GM12892 (cell line): Measurements from ENCODE around the gene CNPY1.

Experiments used
- DNase-seq: peaks from one replicate; pipeline ENCODE4 v3.0.0; 2011; ENCODE audit not compliant: insufficient read length
- FAIRE-seq: peaks from 2 replicates; lab custom pipeline; 2011; peaks lifted over from hg19 to GRCh38; lab: Jason Lieb, UNC
- POLR2A ChIP-seq: IDR thresholded peaks from 2 replicates; pipeline ENCODE4 v1.6.1; 2011; ENCODE audit warnings: low read depth, low read length, control low read depth
- POLR2AphosphoS5 ChIP-seq: IDR thresholded peaks from 2 replicates; pipeline ENCODE4 v1.6.1; 2011; ENCODE audit warnings: low read depth, low read length, control low read depth
- TAF1 ChIP-seq: IDR thresholded peaks from 2 replicates; pipeline ENCODE4 v1.6.1; 2011; ENCODE audit warnings: low read depth, mild to moderate bottlenecking, control low read depth, low read length, borderline replicate concordance

Gene CNPY1

DNA sequence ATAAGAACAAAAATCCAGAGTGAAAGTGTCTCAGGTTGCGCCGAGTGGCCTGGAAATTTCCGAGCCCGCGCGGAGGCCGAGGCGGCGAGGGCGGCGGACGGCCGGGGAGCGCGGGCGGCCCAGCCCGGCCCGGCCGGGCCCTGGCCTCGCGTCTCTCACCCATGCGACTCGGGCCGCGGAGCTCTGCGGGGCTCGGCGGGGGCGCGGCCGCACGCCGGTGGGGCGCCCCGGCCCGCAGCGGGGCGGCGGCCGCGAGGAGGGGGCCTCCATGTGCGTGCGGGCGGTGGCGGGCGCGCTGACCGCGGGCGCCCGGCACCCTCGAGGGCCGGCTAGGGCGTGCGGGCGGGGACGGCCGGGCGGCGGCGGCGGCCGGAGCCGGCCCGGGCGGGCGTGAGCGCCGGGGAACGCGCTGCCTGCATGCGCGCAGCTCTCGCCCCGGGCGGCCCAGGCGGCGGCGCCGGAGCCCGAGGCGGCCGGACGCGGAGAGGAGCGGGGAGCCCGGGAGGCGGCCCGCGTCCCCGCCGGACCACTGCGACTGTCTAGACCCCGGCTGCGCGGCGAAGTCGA, 88.7 kb downstream of the CNPY1 start:
- FAIRE-seq = no peak
- no peak for DNase-seq
- no peak for TF ChIP-seq TAF1
- TF ChIP-seq POLR2A = no peak
- TF ChIP-seq POLR2AphosphoS5 = no peak

DNA sequence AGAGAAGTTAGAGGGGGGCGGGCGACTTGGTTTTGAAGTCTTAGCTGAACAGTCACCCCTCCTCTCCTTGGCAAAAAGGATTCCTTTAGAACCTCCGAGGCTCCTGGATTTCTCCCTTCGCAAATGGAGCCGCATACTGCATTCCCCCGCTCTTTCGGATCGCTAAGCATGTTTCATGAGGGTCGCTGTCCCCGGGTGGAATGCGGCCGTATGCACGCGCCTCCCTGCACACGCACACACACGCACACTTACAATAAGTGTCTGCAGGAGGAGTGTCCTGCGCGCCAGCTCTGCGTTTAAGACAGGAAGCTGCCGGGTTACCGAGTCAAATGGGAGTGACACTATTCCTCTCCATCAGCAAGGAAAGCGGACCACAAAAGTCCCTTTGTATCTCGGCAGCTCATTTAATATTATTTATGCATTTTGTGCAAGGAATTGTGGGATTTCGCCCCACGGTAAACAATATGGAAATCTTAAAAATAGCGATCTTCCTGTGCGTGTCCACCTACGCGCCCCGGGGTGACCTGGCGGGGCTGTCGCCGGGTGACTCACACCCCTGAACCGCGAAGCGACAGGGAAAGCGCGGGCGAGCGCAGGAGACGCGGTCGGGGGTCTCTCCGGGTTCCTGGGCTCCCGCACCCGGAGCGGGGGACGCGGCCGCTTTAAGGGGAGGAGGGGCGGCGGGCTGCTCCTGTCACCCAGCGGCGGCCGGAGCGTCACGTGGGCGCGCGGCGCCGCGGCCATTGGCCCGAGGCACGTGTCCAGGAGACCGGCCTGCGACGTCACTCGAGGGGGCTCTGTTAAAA, 89.4 kb downstream of the CNPY1 start:
- DNase-seq (no peak), FAIRE-seq (no peak)
- TF ChIP-seq POLR2A (no peak), POLR2AphosphoS5 (no peak), TAF1 (no peak)

DNA sequence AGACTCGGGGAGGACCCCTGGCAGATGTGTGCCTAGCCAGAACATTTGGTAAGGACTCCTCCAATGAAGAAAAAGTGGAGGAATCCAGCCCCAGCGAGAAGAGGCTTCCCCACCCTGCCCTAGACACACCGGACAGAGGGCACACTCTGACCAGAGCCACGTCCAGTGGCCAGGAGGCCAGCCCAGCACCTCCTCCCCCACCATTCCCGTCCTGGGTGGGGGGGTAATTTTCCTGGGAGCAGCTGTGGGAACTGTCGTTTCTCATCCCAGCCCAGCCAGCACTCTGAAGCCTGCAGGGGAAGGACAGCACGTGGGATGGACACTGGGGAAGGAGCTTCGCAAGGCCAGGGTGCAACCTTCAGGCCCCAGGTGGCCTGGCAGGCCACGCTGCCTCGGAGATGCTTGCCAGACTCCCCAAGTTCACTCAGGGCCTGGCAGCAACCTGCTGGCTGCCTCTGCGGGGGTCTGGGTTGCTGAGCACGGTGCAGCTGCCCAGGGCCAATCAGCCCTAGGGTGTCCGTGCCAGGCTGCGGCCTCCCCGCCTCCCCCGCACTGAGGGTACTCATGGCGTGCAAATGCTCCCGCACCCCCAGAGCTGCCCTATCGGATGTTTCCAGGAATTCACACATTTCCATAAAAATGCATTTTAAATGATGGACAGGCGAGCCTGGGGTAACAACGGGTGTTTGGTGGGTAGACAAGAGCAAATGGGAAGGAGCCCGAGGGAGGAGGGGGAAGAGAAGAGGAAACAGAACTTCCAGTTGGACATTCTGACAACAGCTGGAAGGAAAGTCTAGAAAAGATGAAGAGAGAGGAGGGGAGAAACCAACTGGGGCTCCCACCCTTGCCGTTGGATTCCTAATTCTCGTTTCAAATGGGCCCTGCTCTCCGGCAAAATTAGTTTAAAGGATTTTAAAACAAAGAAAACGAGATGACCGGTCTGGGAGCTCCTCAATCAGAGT, 90.3 kb downstream of the CNPY1 start:
- no peak for TF ChIP-seq POLR2A
- TF ChIP-seq POLR2AphosphoS5 = no peak
- TF ChIP-seq TAF1 = no peak
- DNase-seq (no peak), FAIRE-seq (no peak)

DNA sequence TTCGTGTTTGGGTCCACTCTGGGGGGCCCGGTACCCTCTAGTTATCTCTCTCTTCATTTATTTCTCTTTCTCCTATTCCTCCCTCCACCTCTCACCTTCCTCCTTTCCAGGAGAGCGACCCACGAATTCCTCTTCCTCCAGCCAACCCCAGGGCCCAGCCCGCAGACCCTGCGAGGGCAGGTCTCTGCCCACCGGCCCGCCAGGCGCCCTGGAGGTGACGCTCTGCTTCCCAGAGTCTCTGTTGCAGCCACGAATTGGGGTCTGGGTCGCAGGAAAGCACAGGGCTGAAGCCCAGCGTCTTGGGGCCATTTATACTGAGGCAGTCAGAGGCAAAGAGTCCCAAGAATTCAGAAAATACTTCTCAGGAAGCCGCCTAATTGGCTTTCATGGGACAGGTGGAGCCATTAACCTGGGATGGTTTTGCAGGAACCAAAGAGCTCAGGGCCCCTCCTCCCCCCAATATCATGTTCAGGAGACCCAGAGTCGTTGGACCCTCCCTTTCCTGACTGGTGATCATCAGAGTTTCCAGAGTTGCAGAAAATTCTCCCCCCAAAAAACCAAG, 91.1 kb downstream of the CNPY1 start:
- TF ChIP-seq POLR2A (no peak), TAF1 (no peak)
- FAIRE-seq (no peak), DNase-seq (no peak)

DNA sequence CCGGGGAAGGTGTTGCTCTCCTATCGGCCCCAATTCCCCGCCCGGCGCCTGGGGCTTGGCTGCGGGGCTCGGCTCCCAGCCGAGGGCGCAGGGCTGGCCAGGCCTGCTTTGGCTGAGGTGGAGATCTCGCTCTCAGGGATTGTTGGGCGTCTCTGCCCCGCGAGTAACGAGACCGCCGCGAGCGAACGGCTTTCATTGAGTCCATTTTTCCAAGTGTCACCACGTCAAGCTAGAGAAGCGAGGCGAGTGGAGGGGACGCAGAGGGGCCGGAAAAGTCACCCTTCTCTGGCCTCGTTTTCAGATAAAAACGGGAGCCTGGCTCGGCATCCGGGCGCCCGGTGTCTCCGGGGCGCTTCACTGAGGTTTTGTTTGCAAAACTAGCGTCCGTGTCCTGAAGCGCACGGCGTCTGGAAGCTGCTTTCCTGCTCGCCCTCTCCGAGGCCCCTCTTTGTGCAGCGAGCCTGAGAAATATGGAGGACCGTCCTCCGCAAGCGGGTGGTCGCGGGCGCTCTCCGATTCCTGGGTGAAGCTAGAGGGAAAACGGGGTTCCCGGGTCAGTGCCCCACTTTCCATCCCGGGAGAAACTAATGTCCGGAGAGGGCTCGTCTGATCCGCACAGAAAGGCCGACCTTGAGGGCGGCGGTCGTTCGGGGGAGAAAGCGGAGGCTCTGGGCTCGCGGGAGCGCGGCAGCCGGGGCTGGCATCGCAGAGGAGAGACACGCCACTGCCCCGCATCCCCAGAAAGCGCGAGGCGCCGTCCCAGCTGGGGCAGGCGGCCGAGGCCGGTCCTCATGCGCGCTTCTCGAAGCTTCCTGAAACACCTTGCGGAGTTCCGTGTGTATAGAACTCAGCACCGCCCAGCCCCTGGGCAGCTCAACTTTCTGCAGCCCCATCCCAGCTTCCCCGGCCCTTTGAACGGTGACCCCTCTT, 91.9 kb downstream of the CNPY1 start:
- DNase-seq (no peak), FAIRE-seq (no peak)
- no peak for TF ChIP-seq TAF1
- TF ChIP-seq POLR2A = no peak
- TF ChIP-seq POLR2AphosphoS5 = no peak

DNA sequence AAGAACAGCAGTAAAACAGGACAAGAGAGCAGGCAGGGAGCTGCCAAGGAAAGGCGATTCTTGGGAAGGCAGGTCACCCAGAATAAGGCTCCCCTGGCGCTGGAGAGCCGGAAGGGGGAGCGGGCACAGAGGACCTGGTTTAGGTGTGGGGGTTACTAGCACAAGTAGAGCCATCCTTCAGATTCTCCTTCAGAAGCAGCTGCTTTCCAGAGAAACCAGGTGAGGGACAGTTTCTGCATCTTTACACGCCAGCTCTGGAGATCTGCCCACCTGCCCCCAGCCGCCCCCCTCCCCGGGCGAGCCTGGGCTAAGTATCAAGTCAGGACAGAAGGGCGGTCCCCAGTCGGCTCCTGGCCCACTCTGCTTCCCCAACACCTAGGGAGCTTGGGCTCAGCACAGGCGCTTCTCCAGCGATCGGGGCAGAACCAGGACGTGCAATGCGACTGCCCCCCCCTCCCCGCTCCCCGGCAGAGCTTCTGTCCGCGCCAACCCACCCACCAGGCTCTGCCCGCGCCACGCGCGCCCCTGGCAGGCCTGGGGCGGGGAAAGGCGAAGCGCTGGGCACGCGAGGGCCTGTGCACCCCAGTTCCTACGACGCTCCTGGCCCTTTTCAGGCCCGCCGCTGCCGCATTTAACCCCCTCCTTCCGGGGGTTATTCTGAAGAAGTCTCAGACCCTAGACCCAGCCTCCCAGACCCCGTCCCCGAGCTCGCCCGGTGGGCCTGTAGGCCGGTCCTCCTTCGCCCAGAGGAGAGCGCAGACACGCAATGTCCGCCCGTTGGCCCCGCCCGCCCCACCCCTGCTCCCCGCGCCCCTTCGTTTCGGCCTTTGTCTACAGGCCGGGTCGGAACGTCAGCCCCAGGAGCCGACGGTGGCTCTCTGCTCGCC, 92.8 kb downstream of the CNPY1 start:
- FAIRE-seq = no peak
- DNase-seq = no peak
- no peak for TF ChIP-seq POLR2AphosphoS5
- TF ChIP-seq POLR2A = no peak
- no peak for TF ChIP-seq TAF1

DNA sequence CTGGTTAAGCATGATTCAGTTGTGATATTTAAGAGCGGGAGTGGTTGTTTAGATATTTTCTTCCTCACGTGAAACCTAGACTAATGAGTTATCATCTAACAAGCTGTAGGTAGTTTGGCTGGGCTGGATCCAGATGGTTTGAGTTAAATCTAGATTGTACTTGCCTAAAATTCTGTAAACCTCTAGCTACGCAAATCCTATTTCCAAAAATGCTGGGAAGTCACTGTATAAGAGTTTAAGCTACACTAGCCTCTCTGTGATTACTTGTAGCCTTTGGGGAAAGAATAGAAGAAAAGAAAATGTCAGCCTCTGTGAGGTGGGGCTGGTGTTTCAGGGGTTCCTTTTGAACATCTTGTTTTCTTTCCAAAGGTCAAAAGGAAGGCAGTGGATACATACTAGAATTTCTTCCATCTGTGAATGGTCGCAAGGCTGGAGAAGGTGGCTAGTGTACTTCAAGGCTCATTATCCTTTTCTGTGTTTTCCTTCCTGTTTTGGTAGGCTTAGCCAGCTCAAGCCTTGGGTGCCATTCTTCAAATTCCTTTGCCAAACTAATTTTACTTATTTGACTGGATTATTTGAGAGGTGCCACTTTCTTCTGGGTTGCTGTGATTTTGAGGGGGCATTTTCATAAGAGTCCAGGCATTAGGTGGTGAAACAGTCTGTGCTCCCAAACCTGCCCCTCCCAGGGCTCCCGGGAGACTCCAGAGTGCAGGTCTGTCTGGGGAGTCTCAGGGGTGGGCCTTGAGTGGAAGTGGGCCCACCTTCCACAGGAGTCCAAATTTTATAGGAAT, 93.7 kb downstream of the CNPY1 start:
- no peak for DNase-seq

DNA sequence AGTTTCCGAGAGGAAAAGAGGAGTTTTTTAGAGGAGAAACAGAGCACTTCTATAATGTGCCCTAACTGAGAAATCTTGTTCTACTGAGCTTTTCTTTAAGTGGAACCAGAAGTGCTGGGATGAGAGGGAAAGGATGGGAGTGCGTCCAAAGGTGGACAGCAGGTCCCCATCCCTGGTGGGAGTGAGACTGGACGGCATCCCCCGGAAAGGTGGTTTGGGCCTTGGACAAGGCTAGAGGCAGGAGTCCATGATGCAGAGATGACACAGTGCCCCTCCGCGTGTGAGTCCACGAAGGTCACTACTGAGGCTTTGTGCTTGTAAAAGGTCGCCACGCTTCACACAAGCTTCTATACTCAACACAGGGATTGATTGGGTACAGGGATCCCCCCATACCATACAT, 94.5 kb downstream of the CNPY1 start:
- no peak for FAIRE-seq
- TF ChIP-seq POLR2A (no peak), POLR2AphosphoS5 (no peak), TAF1 (no peak)
- DNase-seq = no peak

More for the DNA sequence above, 93.7 kb downstream of the CNPY1 start:
- TF ChIP-seq TAF1 = no peak
- no peak for FAIRE-seq
